Adipose tissue (tissue), 3 donors: Measurements from ENCODE around the gene SPTBN1. TPM values are rescaled to one million over a fixed set of nuclear protein-coding genes. Genes with fewer than 3 reads are reported as not detected.

Experiments
- H3K27ac ChIP-seq: one replicate; pipeline ENCODE4 v1.5.1; 2013; ENCODE audit warnings: low read depth, low read length
- WGBS, 3 donors: extraction: QIAGEN DNeasy Blood & Tissue Kit; methylation state at CpG; one replicate each; pipeline ENCODE4 v1.1.7; 2013; 5-methylcytosine and 5-hydroxymethylcytosine counted together
- polyA plus RNA-seq, 3 donors: library from polyadenylated mRNA; stranded (reverse); fragments of 200-250 nt; gene quantifications; one replicate each; pipeline ENCODE4 v1.2.3, GENCODE V29; 2013
- donor health status: healthy with polysubstance abuse.
- donor health status: Bipolar disorder and iron deficiency.
- donor health status: healthy.

SPTBN1 gene
- polyA plus RNA-seq, 3 donors: 41.9 to 219 (median 183) TPM

- WGBS, 3 donors: 4 to 12% (median 11%) methylated on average over 3 of the region's 3 CpGs
- H3K27ac ChIP-seq: no peak overlapping the region
Observed at GRCh38 chr2:54704688-54705605, 248.8 kb downstream of the SPTBN1 start.

GRCh38 chr2:54706622-54707021 is 250.5 kb downstream of the SPTBN1 start:
- H3K27ac ChIP-seq: no peak overlapping the region
- 67 to 96% (median 95%) methylated on average over 1 of the region's 1 CpG for WGBS, 3 donors

GRCh38 chr2:54708584-54709335 is 252.6 kb downstream of the SPTBN1 start:
- 16 to 24% (median 22%) methylated on average over 33 to 35 of the region's 35 CpGs for WGBS, 3 donors
- H3K27ac ChIP-seq: no peak overlapping the region

- H3K27ac ChIP-seq: no peak overlapping the region
- 9 to 45% (median 36%) methylated on average over 18 of the region's 18 CpGs for WGBS, 3 donors
Observed at GRCh38 chr2:54709336-54709809, 253.2 kb downstream of the SPTBN1 start.

- 47 to 94% (median 91%) methylated on average over 10 of the region's 10 CpGs for WGBS, 3 donors
- H3K27ac ChIP-seq: no peak overlapping the region
Observed at GRCh38 chr2:54710216-54710615, 254.1 kb downstream of the SPTBN1 start.

GRCh38 chr2:54712516-54712915 is 256.4 kb downstream of the SPTBN1 start:
- 95 to 97% (median 96%) methylated on average over 6 of the region's 6 CpGs for WGBS, 3 donors
- no peak overlapping the region for H3K27ac ChIP-seq

GRCh38 chr2:54714996-54715395 is 258.9 kb downstream of the SPTBN1 start:
- no peak overlapping the region for H3K27ac ChIP-seq
- WGBS, 3 donors: 58 to 76% (median 64%) methylated on average over 4 of the region's 4 CpGs

GRCh38 chr2:54716375-54716774 is 260.2 kb downstream of the SPTBN1 start:
- no peak overlapping the region for H3K27ac ChIP-seq

GRCh38 chr2:54720563-54720962 is 264.4 kb downstream of the SPTBN1 start:
- no peak overlapping the region for H3K27ac ChIP-seq
- WGBS, 3 donors: 60 to 78% (median 67%) methylated on average over 2 of the region's 2 CpGs

Other genes with a start within 250 kb of the SPTBN1 start
- not detected for gene TSPYL6, start 200.1 kb upstream of the SPTBN1 start, polyA plus RNA-seq